Mesendoderm (in vitro differentiated cells): Measurements from ENCODE around the gene SAMD4A.

Experiments used
- DNase-seq: peaks from one replicate; pipeline ENCODE4 v3.0.0; 2013
- H2AK5ac ChIP-seq: 2 replicates; pipeline ENCODE4 v1.6.1; 2013; ENCODE audit warnings: low read length, inconsistent platforms
- H2BK120ac ChIP-seq: 2 replicates; pipeline ENCODE4 v1.6.1; 2013; ENCODE audit warnings: low read depth, mild to moderate bottlenecking, low read length, moderate library complexity, mixed read lengths
- H2BK15ac ChIP-seq: replicated peaks from 2 replicates; pipeline ENCODE4 v1.6.1; 2013; ENCODE audit warnings: low read depth, mild to moderate bottlenecking, moderate library complexity
- H2BK5ac ChIP-seq: 2 replicates; pipeline ENCODE4 v1.6.1; 2013; ENCODE audit warnings: low read length, inconsistent platforms
- H3K18ac ChIP-seq: 2 replicates; pipeline ENCODE4 v1.6.1; 2013; ENCODE audit warnings: mild to moderate bottlenecking, low read length, mixed read lengths
- H3K23ac ChIP-seq: one replicate; pipeline ENCODE4 v1.6.1; 2013; ENCODE audit warnings: low read length
- H3K27ac ChIP-seq: 2 replicates; pipeline ENCODE4 v1.5.1; 2013; ENCODE audit warnings: low read depth, mild to moderate bottlenecking, inconsistent platforms, low read length, moderate library complexity
- H3K27me3 ChIP-seq: 2 replicates; pipeline ENCODE4 v1.6.1; 2013; ENCODE audit warnings: low read length, control low read depth, mild to moderate bottlenecking, inconsistent platforms; ENCODE audit not compliant: insufficient read depth, poor library complexity
- H3K36me3 ChIP-seq: 2 replicates; pipeline ENCODE4 v1.6.1; 2013; ENCODE audit warnings: low read length, inconsistent platforms; ENCODE audit not compliant: control insufficient read depth, insufficient read depth
- H3K4ac ChIP-seq: one replicate; pipeline ENCODE4 v1.6.1; 2013; ENCODE audit warnings: low read depth, mild to moderate bottlenecking, low read length, moderate library complexity
- H3K4me1 ChIP-seq: 2 replicates; pipeline ENCODE4 v1.6.1; 2013; ENCODE audit warnings: low read depth, low read length, inconsistent platforms; ENCODE audit not compliant: control insufficient read depth
- H3K4me2 ChIP-seq: 2 replicates; pipeline ENCODE4 v1.6.1; 2013; ENCODE audit warnings: low read length
- H3K4me3 ChIP-seq: 2 replicates; pipeline ENCODE4 v1.5.1; 2013; ENCODE audit warnings: mild to moderate bottlenecking, low read length
- H3K56ac ChIP-seq: one replicate; pipeline ENCODE4 v1.6.1; 2013; ENCODE audit warnings: low read length
- H3K79me1 ChIP-seq: 2 replicates; pipeline ENCODE4 v1.6.1; 2013; ENCODE audit warnings: low read length, inconsistent platforms
- H3K79me2 ChIP-seq: 2 replicates; pipeline ENCODE4 v1.6.1; 2013; ENCODE audit warnings: mild to moderate bottlenecking, low read length; ENCODE audit not compliant: control insufficient read depth, insufficient read depth
- H3K9ac ChIP-seq: 2 replicates; pipeline ENCODE4 v1.6.1; 2013; ENCODE audit warnings: low read length, inconsistent platforms
- H4K5ac ChIP-seq: one replicate; pipeline ENCODE4 v1.6.1; 2013; ENCODE audit warnings: low read length
- H4K8ac ChIP-seq: one replicate; pipeline ENCODE4 v1.6.1; 2013; ENCODE audit warnings: low read depth, mild to moderate bottlenecking, control low read depth, low read length, moderate library complexity
- WGBS: extraction: QIAGEN DNeasy Blood & Tissue Kit; methylation state at CpG from one replicate; pipeline ENCODE4 v1.1.7; 2013; ENCODE audit warnings: low lambda C conversion rate, missing lambda C conversion rate; ENCODE audit not compliant: insufficient coverage; ENCODE audit errors: extremely low coverage; 5-methylcytosine and 5-hydroxymethylcytosine counted together

Gene SAMD4A

DNA sequence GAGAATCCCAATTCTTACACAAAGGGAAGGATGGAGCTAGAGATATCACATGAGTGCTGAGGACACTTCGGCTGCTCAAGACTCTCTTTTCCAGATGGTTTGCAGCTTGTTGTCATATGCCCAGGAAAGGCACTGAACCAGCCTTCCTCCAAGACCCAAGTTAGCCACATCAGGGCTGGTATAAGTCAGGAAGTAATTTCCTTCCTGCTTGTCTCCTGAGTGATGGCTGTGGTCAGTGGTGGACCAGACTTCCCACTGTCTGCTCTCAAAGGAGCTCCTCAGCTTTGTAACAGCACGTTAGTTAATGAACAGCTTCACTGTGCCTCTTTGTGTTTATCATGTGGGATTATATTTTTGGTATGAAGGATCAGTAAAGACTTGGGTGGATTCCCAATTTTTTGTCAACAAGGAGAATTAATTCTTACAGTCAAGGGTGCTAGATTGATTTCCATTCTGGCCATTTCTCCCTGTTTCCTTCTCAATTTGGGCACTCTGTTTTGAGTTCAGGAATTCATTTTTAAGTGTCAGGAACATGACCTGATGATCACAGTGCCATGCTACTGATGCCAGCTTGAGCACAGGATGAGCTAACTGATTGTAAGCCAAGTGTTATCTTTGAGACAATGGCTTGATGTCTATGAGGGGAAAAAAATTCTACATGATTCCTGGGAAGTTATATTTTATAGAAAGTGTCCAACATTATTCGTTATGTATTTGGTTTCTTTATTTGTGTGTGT is 189.9 kb downstream of the SAMD4A start:
- H3K36me3 ChIP-seq, result no peaks in the 10 kb centered on the region
- no peak overlapping the region for H3K56ac ChIP-seq
- no peak overlapping the region for H2BK15ac ChIP-seq
- no peak overlapping the region for H3K4me3 ChIP-seq
- H3K4me1 ChIP-seq, result no peaks in the 10 kb centered on the region
- WGBS, result 100% methylated on average over 1 of the region's 3 CpGs
- no peaks in the 10 kb centered on the region for H3K27me3 ChIP-seq
- no peak overlapping the region for H3K4me2 ChIP-seq
- DNase-seq, result no peak
- no peaks in the 10 kb centered on the region for H3K79me2 ChIP-seq
- H2AK5ac ChIP-seq, result no peak overlapping the region
- no peak overlapping the region for H4K8ac ChIP-seq
- no peak overlapping the region for H3K23ac ChIP-seq
- no peaks in the 10 kb centered on the region for H3K79me1 ChIP-seq
- no peak overlapping the region for H2BK5ac ChIP-seq
- H4K5ac ChIP-seq, result no peak overlapping the region
- H3K9ac ChIP-seq, result no peak overlapping the region
- no peak overlapping the region for H3K4ac ChIP-seq
- H3K27ac ChIP-seq, result no peak overlapping the region
- no peak overlapping the region for H3K18ac ChIP-seq
- H2BK120ac ChIP-seq, result no peak overlapping the region

GRCh38 chr14:54758041-54758440 is 191.1 kb downstream of the SAMD4A start:
- no peak overlapping the region for H3K27ac ChIP-seq
- H3K27me3 ChIP-seq, result no peaks in the 10 kb centered on the region
- H2BK15ac ChIP-seq, result no peak overlapping the region
- no peak overlapping the region for H2BK120ac ChIP-seq
- no CpG with 5 or more reads among the region's 9 CpGs for WGBS
- no peak overlapping the region for H3K23ac ChIP-seq
- no peak overlapping the region for H3K18ac ChIP-seq
- no peak for DNase-seq
- H4K8ac ChIP-seq, result no peak overlapping the region
- no peak overlapping the region for H2AK5ac ChIP-seq
- no peaks in the 10 kb centered on the region for H3K36me3 ChIP-seq
- no peak overlapping the region for H4K5ac ChIP-seq
- no peak overlapping the region for H2BK5ac ChIP-seq
- no peak overlapping the region for H3K56ac ChIP-seq
- no peak overlapping the region for H3K9ac ChIP-seq
- no peaks in the 10 kb centered on the region for H3K4me1 ChIP-seq
- H3K4me3 ChIP-seq, result no peak overlapping the region
- H3K79me2 ChIP-seq, result no peaks in the 10 kb centered on the region
- H3K79me1 ChIP-seq, result no peaks in the 10 kb centered on the region
- no peak overlapping the region for H3K4ac ChIP-seq
- H3K4me2 ChIP-seq, result no peak overlapping the region

DNA sequence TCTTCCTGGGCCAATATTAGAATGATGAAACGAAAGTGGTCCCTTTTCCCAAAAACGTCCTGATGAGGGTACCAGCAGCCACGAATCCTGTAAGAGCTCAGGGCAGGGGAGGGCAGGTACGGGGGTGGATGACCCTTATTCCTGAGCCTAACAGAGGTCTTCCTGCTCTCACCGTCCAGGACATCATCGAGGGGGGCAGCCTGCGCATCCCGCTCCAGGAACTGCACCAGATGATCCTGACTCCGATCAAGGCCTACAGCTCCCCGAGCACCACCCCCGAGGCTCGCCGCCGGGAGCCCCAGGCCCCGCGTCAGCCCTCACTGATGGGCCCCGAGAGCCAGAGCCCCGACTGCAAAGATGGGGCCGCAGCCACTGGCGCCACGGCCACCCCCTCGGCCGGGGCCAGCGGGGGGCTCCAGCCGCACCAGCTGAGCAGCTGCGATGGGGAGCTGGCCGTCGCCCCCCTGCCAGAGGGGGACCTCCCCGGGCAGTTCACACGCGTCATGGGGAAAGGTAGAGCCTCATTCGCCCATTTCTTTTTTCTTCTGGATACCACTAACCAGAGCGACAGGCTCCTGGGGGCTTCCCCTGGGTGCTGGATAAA is 193.2 kb downstream of the SAMD4A start:
- H4K8ac ChIP-seq, result no peak overlapping the region
- no peaks in the 10 kb centered on the region for H3K4me1 ChIP-seq
- no peak overlapping the region for H2AK5ac ChIP-seq
- no peaks in the 10 kb centered on the region for H3K36me3 ChIP-seq
- no peak overlapping the region for H3K23ac ChIP-seq
- no peak overlapping the region for H2BK15ac ChIP-seq
- H2BK5ac ChIP-seq, result no peak overlapping the region
- H2BK120ac ChIP-seq, result no peak overlapping the region
- no peaks in the 10 kb centered on the region for H3K79me1 ChIP-seq
- H3K4me2 ChIP-seq, result no peak overlapping the region
- no peak overlapping the region for H3K27ac ChIP-seq
- no peaks in the 10 kb centered on the region for H3K27me3 ChIP-seq
- no peak overlapping the region for H3K9ac ChIP-seq
- no peak overlapping the region for H4K5ac ChIP-seq
- H3K79me2 ChIP-seq, result no peaks in the 10 kb centered on the region
- DNase-seq, result no peak
- H3K4ac ChIP-seq, result no peak overlapping the region
- H3K4me3 ChIP-seq, result no peak overlapping the region
- H3K56ac ChIP-seq, result no peak overlapping the region
- no CpG with 5 or more reads among the region's 33 CpGs for WGBS
- no peak overlapping the region for H3K18ac ChIP-seq

DNA sequence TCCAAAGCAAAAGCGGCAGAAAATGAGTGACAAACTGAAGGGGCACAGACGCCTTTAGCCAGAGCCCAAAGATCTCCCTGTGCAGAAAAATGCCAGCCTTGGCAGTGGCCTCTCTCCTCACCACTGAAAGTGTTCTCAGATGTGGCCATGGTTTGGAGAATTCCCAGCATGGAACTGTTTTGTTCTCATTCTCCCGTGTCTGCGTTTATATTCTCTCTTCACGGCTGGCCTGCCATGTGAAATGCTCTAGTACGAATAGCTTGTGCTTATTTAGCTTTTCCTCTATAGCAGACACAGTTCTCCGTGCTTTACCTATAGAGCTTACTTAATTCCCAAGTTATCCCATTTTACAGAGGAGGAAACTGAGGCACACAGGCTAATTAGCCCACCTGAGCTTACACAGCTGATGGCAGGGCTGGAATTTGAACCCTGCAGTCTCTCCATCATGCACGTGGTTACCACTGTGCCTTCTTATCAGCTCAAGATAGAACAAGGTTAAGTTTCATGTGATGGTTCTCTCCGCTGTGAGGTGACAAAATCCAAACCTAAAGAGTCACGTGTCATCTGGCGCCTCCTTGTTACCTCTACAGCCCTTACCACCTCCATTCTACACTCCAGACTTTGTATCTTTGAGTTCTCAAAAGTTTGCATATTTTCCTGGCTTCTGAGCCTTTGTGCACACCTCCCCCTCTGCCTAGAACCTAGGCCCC is 194.1 kb downstream of the SAMD4A start:
- Histone ChIP-seq H2BK120ac (no peak overlapping the region), H3K36me3 (no peaks in the 10 kb centered on the region), H3K4ac (no peak overlapping the region), H3K23ac (no peak overlapping the region), H4K8ac (no peak overlapping the region), H4K5ac (no peak overlapping the region), H2BK5ac (no peak overlapping the region), H3K27me3 (no peaks in the 10 kb centered on the region), H3K27ac (no peak overlapping the region), H3K56ac (no peak overlapping the region), H3K18ac (no peak overlapping the region), H3K9ac (no peak overlapping the region), H3K79me2 (no peaks in the 10 kb centered on the region), H2BK15ac (no peak overlapping the region), H3K4me1 (no peaks in the 10 kb centered on the region), H3K79me1 (no peaks in the 10 kb centered on the region), H3K4me3 (no peak overlapping the region), H3K4me2 (no peak overlapping the region), H2AK5ac (no peak overlapping the region)
- DNase-seq, result no peak
- WGBS, result no CpG with 5 or more reads among the region's 11 CpGs

DNA sequence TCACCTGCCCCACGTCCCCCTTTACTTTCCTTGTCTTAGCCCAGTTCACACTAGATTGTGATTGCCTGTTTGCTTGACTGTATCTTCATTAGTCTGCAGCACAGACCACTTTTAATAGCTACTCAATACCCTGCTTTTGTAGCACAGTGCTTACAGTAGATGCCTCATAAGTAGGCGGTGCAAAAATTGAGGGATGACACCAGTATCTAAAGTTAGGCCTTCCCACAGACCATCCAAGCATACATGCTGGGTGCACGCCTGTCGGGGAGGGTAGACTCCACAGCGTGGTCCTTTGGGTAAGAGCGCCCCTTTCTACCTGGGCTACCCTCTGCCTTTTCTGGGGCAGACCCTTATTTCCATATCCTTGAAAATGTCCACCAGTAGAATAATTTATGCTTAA is 194.9 kb downstream of the SAMD4A start:
- Histone ChIP-seq H2BK5ac (no peak overlapping the region), H4K8ac (no peak overlapping the region), H3K79me2 (no peaks in the 10 kb centered on the region), H4K5ac (no peak overlapping the region), H3K9ac (no peak overlapping the region), H3K27ac (no peak overlapping the region), H3K18ac (no peak overlapping the region), H2AK5ac (no peak overlapping the region), H3K23ac (no peak overlapping the region), H3K4me2 (no peak overlapping the region), H3K36me3 (no peaks in the 10 kb centered on the region), H3K4me1 (no peaks in the 10 kb centered on the region), H3K27me3 (no peaks in the 10 kb centered on the region), H3K79me1 (no peaks in the 10 kb centered on the region), H2BK120ac (no peak overlapping the region), H3K4me3 (no peak overlapping the region), H2BK15ac (no peak overlapping the region), H3K4ac (no peak overlapping the region), H3K56ac (no peak overlapping the region)
- DNase-seq, result no peak
- no CpG with 5 or more reads among the region's 6 CpGs for WGBS
